Measurements from ENCODE around the gene PDCD1.
"Not testable (repeated sequence)": the region's sequence is repeated elsewhere in the genome, so short reads cannot be mapped to it uniquely, and the experiment has no call there.

Gene PDCD1

DNA sequence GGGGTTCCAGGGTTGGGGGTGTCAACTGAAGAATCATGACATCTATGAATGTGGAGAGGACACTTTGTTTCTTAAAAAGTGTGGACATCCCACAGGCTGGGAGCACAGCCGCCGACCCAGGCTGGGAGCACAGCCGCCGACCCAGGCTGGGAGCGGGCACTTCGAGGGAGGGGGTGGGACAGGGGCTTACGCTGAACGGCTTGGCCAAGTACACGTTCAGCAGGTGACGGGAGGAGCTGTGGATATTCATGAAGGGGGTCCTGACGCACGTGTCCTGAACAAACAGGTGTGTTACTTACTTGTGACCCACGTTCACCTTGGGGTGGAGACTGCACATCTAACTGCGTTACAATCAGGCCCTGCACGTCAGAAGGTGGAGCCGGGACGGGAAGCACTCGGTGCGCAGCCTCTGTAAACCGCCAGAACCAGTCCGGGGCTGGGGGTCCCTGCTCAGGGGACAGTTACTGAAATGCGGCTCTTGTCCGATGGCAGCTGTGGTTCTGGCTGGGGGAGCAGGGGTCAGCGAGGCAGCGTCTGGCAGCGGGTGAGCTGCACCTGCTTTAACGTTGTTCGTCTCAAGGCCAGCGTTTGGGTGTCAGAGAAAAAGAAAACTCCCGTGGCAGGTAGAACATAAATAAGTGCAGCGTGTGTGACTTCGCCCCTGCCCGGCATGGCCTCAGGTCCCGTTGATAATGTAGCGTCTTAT is 58.3 kb downstream of the PDCD1 start:
- DNase-seq (ENCODE audit: low read depth): not testable (repeated sequence)

Measured in fibroblast of gingiva (primary cell).